GM19372 (cell line): ENCODE measurements around the gene MACROD2.
"Not testable (repeated sequence)": the region's sequence is repeated elsewhere in the genome, so short reads cannot be mapped to it uniquely, and the experiment has no call there.

Experiments used
- ATAC-seq: cut with Tn5 transposase; IDR thresholded peaks from one replicate; pipeline ENCODE4 v1.9.1; 2021; ENCODE audit warnings: mild to moderate bottlenecking, low read depth, moderate library complexity; ENCODE audit not compliant: unreplicated experiment

MACROD2 gene

GRCh38 chr20:14445310-14445709 lies 450.0 kb downstream of the MACROD2 start:
- ATAC-seq: no peak

GRCh38 chr20:14445902-14446301 lies 450.6 kb downstream of the MACROD2 start:
- ATAC-seq: no peak

GRCh38 chr20:14446446-14446845 lies 451.1 kb downstream of the MACROD2 start:
- ATAC-seq: no peak

- ATAC-seq: no peak
Measured at GRCh38 chr20:14449323-14449722, 454.0 kb downstream of the MACROD2 start.

- ATAC-seq: no peak
Measured at GRCh38 chr20:14450256-14450655, 454.9 kb downstream of the MACROD2 start.

- no peak for ATAC-seq
Measured at GRCh38 chr20:14451458-14451857, 456.1 kb downstream of the MACROD2 start.

- ATAC-seq: no peak
Measured at GRCh38 chr20:14453259-14453658, 457.9 kb downstream of the MACROD2 start.

- ATAC-seq: no peak
Measured at GRCh38 chr20:14454296-14454695, 459.0 kb downstream of the MACROD2 start.

GRCh38 chr20:14467104-14467827 lies 471.9 kb downstream of the MACROD2 start:
- not testable (repeated sequence) for ATAC-seq

GRCh38 chr20:14470231-14470899 lies 475.0 kb downstream of the MACROD2 start:
- no peak for ATAC-seq

- ATAC-seq: no peak
Measured at GRCh38 chr20:14470977-14471661, 475.8 kb downstream of the MACROD2 start.

GRCh38 chr20:14477125-14477524 lies 481.8 kb downstream of the MACROD2 start:
- ATAC-seq: no peak

GRCh38 chr20:14478126-14478525 lies 482.8 kb downstream of the MACROD2 start:
- no peak for ATAC-seq

- ATAC-seq: no peak
Measured at GRCh38 chr20:14481863-14482262, 486.5 kb downstream of the MACROD2 start.

- no peak for ATAC-seq
Measured at GRCh38 chr20:14488212-14488611, 492.9 kb downstream of the MACROD2 start.

- no peak for ATAC-seq
Measured at GRCh38 chr20:14488756-14489479, 493.6 kb downstream of the MACROD2 start.

GRCh38 chr20:14489544-14489943 lies 494.2 kb downstream of the MACROD2 start:
- ATAC-seq: no peak

- no peak for ATAC-seq
Measured at GRCh38 chr20:14491436-14491835, 496.1 kb downstream of the MACROD2 start.

GRCh38 chr20:14493408-14493807 lies 498.1 kb downstream of the MACROD2 start:
- ATAC-seq: no peak

- no peak for ATAC-seq
Measured at GRCh38 chr20:14494355-14494754, 499.0 kb downstream of the MACROD2 start.

- ATAC-seq: no peak
Measured at GRCh38 chr20:14495066-14495465, 499.8 kb downstream of the MACROD2 start.
